Measurements from ENCODE around the gene ALPK1.

DNA sequence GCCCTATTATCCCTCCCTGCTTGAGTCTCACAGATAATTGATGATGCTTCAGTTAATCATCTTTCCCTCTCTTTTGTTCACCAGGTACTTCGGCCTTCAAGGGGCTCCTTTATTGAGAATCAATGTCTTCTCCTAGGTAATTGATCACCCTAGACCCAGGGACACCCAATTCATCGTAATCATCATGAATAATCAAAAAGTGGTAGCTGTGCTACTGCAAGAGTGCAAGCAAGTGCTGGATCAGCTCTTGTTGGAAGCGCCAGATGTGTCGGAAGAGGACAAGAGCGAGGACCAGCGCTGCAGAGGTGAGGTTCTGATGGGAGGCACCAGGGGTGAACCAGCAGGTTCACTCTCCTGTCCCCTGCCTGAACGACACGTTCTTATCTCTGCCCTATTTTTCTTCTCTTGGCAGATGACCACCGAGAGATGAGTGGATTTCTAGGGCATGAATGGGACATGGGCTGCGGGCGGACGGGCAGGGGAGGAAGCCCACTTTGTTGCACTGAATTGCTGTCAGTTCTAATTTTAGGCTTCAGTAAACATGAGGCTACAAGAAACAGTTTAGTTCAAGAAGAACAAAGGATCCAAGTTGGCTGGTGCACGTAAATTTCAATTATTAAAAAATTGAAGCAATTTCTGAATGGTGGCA is 80.5 kb downstream of the ALPK1 start:
- no peak for TF ChIP-seq YY1 (IDR thresholded peaks at IDR 0.05; ENCODE audit: insufficient read depth, insufficient read length)
- no peak for TF ChIP-seq ZNF274 (IDR thresholded peaks at IDR 0.05; ENCODE audit: low read depth, low read length)
- TF ChIP-seq SUZ12 (IDR thresholded peaks at IDR 0.05; ENCODE audit: extremely low read depth, insufficient read depth, insufficient read length): no peak

Data from NT2/D1 (cell line).